GM12878 (cell line): ENCODE data around the gene RPS6KA4. TPM values are rescaled to one million over a fixed set of nuclear protein-coding genes. Genes with fewer than 3 reads are reported as not detected.

Experiments used
- ATAC-seq: fragments of 200-7000 bp; cut with Tn5 transposase; 3 replicates; pipeline ENCODE4 v1.9.1; 2020; ENCODE audit warnings: mild to moderate bottlenecking, moderate library complexity
- BruUV-seq: library from RNA; stranded (reverse); fragments of 400-500 nt; replicated peaks from 2 replicates; lab custom pipeline; 2021; lab: Mats Ljungman, UMichigan
- CTCF ChIA-PET: fragments of 300-600 bp; sonication (Branson Sonifier 250); formaldehyde crosslinking; extraction: SDS; loops from one replicate; lab custom pipeline; 2021; ENCODE audit warnings: inconsistent platforms; lab: Yijun Ruan, JAX
- POLR2A ChIA-PET: fragments of 350-600 bp; formaldehyde crosslinking; extraction: SDS; loops from one replicate; lab custom pipeline; 2021; ENCODE audit warnings: inconsistent platforms; lab: Charles Lee
- RAD21 ChIA-PET: fragments of 300-600 bp; sonication (Branson Sonifier 250); formaldehyde crosslinking; loops from one replicate; lab custom pipeline; 2023; ENCODE audit warnings: antibody characterized with exemption; ENCODE audit not compliant: unreplicated experiment; lab: Charles Lee
- SMC1A ChIA-PET: fragments of 300-600 bp; sonication (Branson Sonifier 250); formaldehyde crosslinking; loops from one replicate; lab custom pipeline; 2023; ENCODE audit not compliant: unreplicated experiment, uncharacterized antibody; lab: Charles Lee
- DNase-seq: peaks from one replicate; pipeline ENCODE4 v3.0.0-alpha.2; 2011; ENCODE audit warnings: low read depth, low spot score
- FAIRE-seq: peaks from 3 replicates; lab custom pipeline; 2011; peaks lifted over from hg19 to GRCh38; lab: Jason Lieb, UNC
- H2AFZ ChIP-seq: 2 replicates; pipeline ENCODE4 v1.6.0; 2011; ENCODE audit warnings: low read depth, low read length, control low read depth; ENCODE audit not compliant: control insufficient read depth
- H3K27ac ChIP-seq: 2 replicates; pipeline ENCODE4 v1.5.1; 2011; ENCODE audit warnings: control low read depth; ENCODE audit not compliant: control insufficient read depth, insufficient read depth
- H3K27me3 ChIP-seq, 2 experiments: replicated peaks in 1 of 2; 2 replicates each; pipeline versions ENCODE4 v1.6.0 to v1.6.1; 2011; ENCODE audit warnings: low read length in 1 of 2; ENCODE audit not compliant: control insufficient read depth in 2 of 2, insufficient read depth in 2 of 2
- H3K36me3 ChIP-seq, 2 experiments: 2 replicates each; pipeline ENCODE4 v1.5.1; 2011; ENCODE audit warnings: low read length in 1 of 2; ENCODE audit not compliant: control insufficient read depth in 2 of 2, insufficient read depth in 2 of 2
- H3K4me1 ChIP-seq: 2 replicates; pipeline ENCODE4 v1.6.1; 2011; ENCODE audit warnings: mild to moderate bottlenecking, low read length, moderate library complexity, mixed read lengths; ENCODE audit not compliant: control insufficient read depth, insufficient read depth
- H3K4me2 ChIP-seq: 2 replicates; pipeline ENCODE4 v1.6.0; 2011; ENCODE audit warnings: control low read depth; ENCODE audit not compliant: control insufficient read depth, insufficient read depth
- H3K4me3 ChIP-seq: fragments of 200-600 bp; sonication (generic); 2 replicates; pipeline ENCODE4 v1.5.1; 2016
- H3K79me2 ChIP-seq: 2 replicates; pipeline ENCODE4 v1.6.0; 2011; ENCODE audit warnings: low read length; ENCODE audit not compliant: control insufficient read depth, insufficient read depth
- H3K9ac ChIP-seq: 2 replicates; pipeline ENCODE4 v1.8.0; 2011; ENCODE audit warnings: low read length, control low read depth, mixed read lengths; ENCODE audit not compliant: control insufficient read depth, insufficient read depth
- H3K9me3 ChIP-seq: replicated peaks from 3 replicates; pipeline ENCODE4 v1.5.1; 2011; ENCODE audit warnings: mild to moderate bottlenecking, low read length; ENCODE audit not compliant: control insufficient read depth, insufficient read depth
- H4K20me1 ChIP-seq: 2 replicates; pipeline ENCODE4 v1.6.0; 2011; ENCODE audit not compliant: control insufficient read depth, insufficient read depth
- E2F4 ChIP-seq: IDR thresholded peaks from 2 replicates; pipeline ENCODE4 v1.6.1; 2012; ENCODE audit warnings: low read depth, low read length, improper control_type of control experiment
- POLR2AphosphoS5 ChIP-seq: IDR thresholded peaks from 2 replicates; pipeline ENCODE4 v1.6.1; 2011; ENCODE audit warnings: mild to moderate bottlenecking, low read length, inconsistent platforms
- REST ChIP-seq: IDR thresholded peaks from 2 replicates; pipeline ENCODE4 v1.6.1; 2012; ENCODE audit warnings: mild to moderate bottlenecking, low read depth, low read length
- ZBTB11 ChIP-seq: fragments of 450-650 bp; formaldehyde crosslinking; IDR thresholded peaks from 2 replicates; pipeline ENCODE4 v1.5.0; 2022; ENCODE audit warnings: mild to moderate bottlenecking, missing genetic modification characterization
- WGBS: methylation state at CpG from one replicate; pipeline ENCODE4 v1.1.6; 2016; ENCODE audit warnings: low lambda C conversion rate; ENCODE audit not compliant: insufficient replicate concordance, insufficient coverage; ENCODE audit errors: missing lambda C conversion rate; 5-methylcytosine and 5-hydroxymethylcytosine counted together
- in situ Hi-C: fragments of 300-500 bp; cut with MboI; formaldehyde crosslinking; loops from 9 replicates; pipeline ENCODE4 v1.14.3; 2018; ENCODE audit warnings: mixed read lengths
- intact Hi-C: fragments of 100-400 bp; cut with micrococcal nuclease; formaldehyde crosslinking; loops from one replicate; pipeline ENCODE4 v1.14.2; 2022; ENCODE audit not compliant: unreplicated experiment
- polyA plus RNA-seq, 11 experiments: library from polyadenylated mRNA; depleted of rRNA in 4 of 11; unstranded in 6 of 11; stranded (reverse) in 5 of 11; fragments of >200 nt; fragmentation: Nextera tagmentation in 4 of 11; fragmentation: Illumina TruSeq in 1 of 11; extraction: Ambion mirVana in 4 of 11; extraction: Trizol in 1 of 11; gene quantifications; 1 replicate in 1 of 11; 2 replicates in 10 of 11; pipeline versions ENCODE4 v1.2.1 to v1.2.3, GENCODE V29; 2011 to 2016; ENCODE audit warnings: inconsistent platforms in 2 of 11, missing spikeins in 2 of 11, low read depth in 1 of 11
- total RNA-seq, 4 experiments: library from RNA; depleted of rRNA in 3 of 4; stranded (reverse); fragments of >200 nt in 3 of 4; fragmentation: Illumina TruSeq in 1 of 4; extraction: Trizol in 1 of 4; gene quantifications; 2 replicates each; pipeline versions ENCODE4 v1.2.1 to v1.2.3, GENCODE V29; 2013 to 2021

Gene RPS6KA4
- total and polyA plus RNA-seq, 10 of the 15 experiments (the other 5 are each of a cell fraction or from before 2014, with no cell fraction given), result 0.34 to 32.6 (median 11.3) TPM

- ChIA-PET SMC1A (interaction anchor here (0.8 kb wide), 1 partner anchor 77 kb away, joined by 3 read pairs; no protein-coding TSS in a partner anchor), CTCF (interaction anchor here (0.6 to 1.0 kb wide), 2 partner anchors 38 to 445 kb away, joined by 3 read pairs; no protein-coding TSS in a partner anchor), POLR2A (no interaction called here), RAD21 (no interaction called here)
- H2AFZ ChIP-seq, result no peak overlapping the region
- no peaks in the 10 kb centered on the region for H3K4me1 ChIP-seq
- no peak overlapping the region for H3K27ac ChIP-seq
- ATAC-seq (no peak), FAIRE-seq (no peak), DNase-seq (no peak)
- 38% methylated on average over 11 of the region's 11 CpGs for WGBS
- no peak overlapping the region for H3K4me2 ChIP-seq
- H3K9me3 ChIP-seq, result no peaks in the 10 kb centered on the region; the same call in 2 of the 3 replicates
- BruUV-seq, result no TSS peak
- H3K36me3 ChIP-seq, result no peaks in the 10 kb centered on the region
- no peaks in the 10 kb centered on the region for H3K79me2 ChIP-seq
- H3K4me3 ChIP-seq, result no peak overlapping the region
- H4K20me1 ChIP-seq, result no peaks in the 10 kb centered on the region
- TF ChIP-seq REST, result no peak
- TF ChIP-seq POLR2AphosphoS5, result no peak
- no peak for TF ChIP-seq ZBTB11
- no peak for TF ChIP-seq E2F4
- intact Hi-C loops (no loop called here), in situ Hi-C loops (no loop called here)
- H3K9ac ChIP-seq, result no peak overlapping the region
- no peaks in the 10 kb centered on the region for H3K27me3 ChIP-seq
These were observed 60.4 kb downstream of the RPS6KA4 start for GRCh38 chr11:64419257-64419790.
